H1 (cell line): ENCODE data around the gene COQ7. TPM values are rescaled to one million over a fixed set of nuclear protein-coding genes. Genes with fewer than 3 reads are reported as not detected.

Source experiments
- CTCF ChIA-PET: fragments of 300-600 bp; sonication (Branson Sonifier 250); formaldehyde crosslinking; loops from one replicate; lab custom pipeline; 2021; ENCODE audit not compliant: partially characterized antibody; lab: Charles Lee
- POLR2A ChIA-PET: fragments of 300-600 bp; sonication (Branson Sonifier 250); formaldehyde crosslinking; loops from one replicate; lab custom pipeline; 2021; ENCODE audit warnings: inconsistent platforms; ENCODE audit not compliant: partially characterized antibody; lab: Charles Lee
- DNase-seq, 2 experiments: peaks; one replicate each; pipeline versions ENCODE4 v3.0.0 to v3.0.0-alpha.2; 2010 to 2022; ENCODE audit warnings: low spot score in 2 of 2, low read depth in 1 of 2, mixed read lengths in 1 of 2
- FAIRE-seq: peaks from 2 replicates; lab custom pipeline; 2011; peaks lifted over from hg19 to GRCh38; lab: Jason Lieb, UNC
- H2AFZ ChIP-seq: 2 replicates; pipeline ENCODE4 v1.8.1; 2012; ENCODE audit warnings: low read length, inconsistent platforms
- H2AK5ac ChIP-seq: 2 replicates; pipeline ENCODE4 v1.6.1; 2013; ENCODE audit warnings: low read depth, low read length
- H2BK120ac ChIP-seq: replicated peaks from 2 replicates; pipeline ENCODE3; 2013; ENCODE audit warnings: low read depth, low read length, inconsistent platforms
- H2BK12ac ChIP-seq: 2 replicates; pipeline ENCODE4 v1.6.1; 2013; ENCODE audit warnings: low read depth, low read length
- H2BK15ac ChIP-seq: 2 replicates; pipeline ENCODE4 v1.6.1; 2013; ENCODE audit warnings: low read length
- H2BK20ac ChIP-seq: 2 replicates; pipeline ENCODE4 v1.6.1; 2013; ENCODE audit warnings: low read length
- H2BK5ac ChIP-seq: 2 replicates; pipeline ENCODE4 v1.6.1; 2013; ENCODE audit warnings: low read depth, low read length
- H3K14ac ChIP-seq: 2 replicates; pipeline ENCODE4 v1.6.1; 2013; ENCODE audit warnings: inconsistent platforms; ENCODE audit not compliant: insufficient read length
- H3K18ac ChIP-seq: 2 replicates; pipeline ENCODE4 v1.6.1; 2013; ENCODE audit warnings: low read length; ENCODE audit errors: extremely low read depth
- H3K23ac ChIP-seq: 2 replicates; pipeline ENCODE4 v1.6.1; 2013; ENCODE audit warnings: inconsistent platforms; ENCODE audit not compliant: insufficient read length
- H3K23me2 ChIP-seq: 2 replicates; pipeline ENCODE4 v1.6.1; 2013; ENCODE audit warnings: low read depth, low read length
- H3K27ac ChIP-seq: 2 replicates; pipeline ENCODE4 v1.6.1; 2011; ENCODE audit warnings: low read depth, low read length, inconsistent platforms
- H3K27me3 ChIP-seq, 4 experiments: replicated peaks in 1 of 4; 1 replicate in 1 of 4; 2 replicates in 3 of 4; pipeline versions ENCODE4 v1.6.1 to v1.8.1; 2011 to 2013; ENCODE audit warnings: low read length in 3 of 4, mild to moderate bottlenecking in 3 of 4, inconsistent platforms in 2 of 4, mixed read lengths in 2 of 4, moderate library complexity in 1 of 4; ENCODE audit not compliant: control insufficient read depth in 3 of 4, insufficient read depth in 3 of 4; ENCODE audit errors: extremely low read depth in 1 of 4
- H3K36me3 ChIP-seq, 4 experiments: 2 replicates each; pipeline versions ENCODE4 v1.6.1 to v1.8.1; 2011 to 2013; ENCODE audit warnings: mild to moderate bottlenecking in 4 of 4, low read length in 3 of 4, moderate library complexity in 2 of 4, control low read depth in 1 of 4, inconsistent platforms in 1 of 4; ENCODE audit not compliant: insufficient read depth in 4 of 4, control insufficient read depth in 2 of 4
- H3K4ac ChIP-seq: replicated peaks from 2 replicates; pipeline ENCODE3; 2013; ENCODE audit warnings: low read length, low read depth, mixed read lengths, inconsistent platforms; ENCODE audit not compliant: insufficient read length
- H3K4me1 ChIP-seq, 4 experiments: replicated peaks in 1 of 4; 1 replicate in 1 of 4; 2 replicates in 3 of 4; pipeline versions ENCODE4 v1.6.1 to v1.8.1; 2011 to 2013; ENCODE audit warnings: low read length in 3 of 4, inconsistent platforms in 2 of 4, mixed read lengths in 1 of 4; ENCODE audit not compliant: insufficient read depth in 4 of 4, control insufficient read depth in 3 of 4
- H3K4me2 ChIP-seq, 2 experiments: 2 replicates each; pipeline versions ENCODE4 v1.6.1 to v1.8.1; 2011 to 2013; ENCODE audit warnings: low read depth in 2 of 2, low read length in 2 of 2, control low read depth in 1 of 2, inconsistent platforms in 1 of 2, mild to moderate bottlenecking in 1 of 2; ENCODE audit not compliant: insufficient read depth in 1 of 2
- H3K4me3 ChIP-seq, 4 experiments: fragments of 200-600, 300-600 bp in 1 of 4; sonication (generic), shearing (Covaris generic), sonication (Bioruptor Twin) in 1 of 4; 2 replicates each; pipeline versions ENCODE4 v1.5.1 to v1.8.1; 2011 to 2016; ENCODE audit warnings: low read length in 4 of 4, low read depth in 3 of 4, control low read depth in 2 of 4, inconsistent platforms in 2 of 4, mild to moderate bottlenecking in 2 of 4, mixed read lengths in 1 of 4, moderate library complexity in 1 of 4; ENCODE audit not compliant: insufficient read depth in 2 of 4; ENCODE audit errors: extremely low read depth in 1 of 4
- H3K56ac ChIP-seq: replicated peaks from 2 replicates; pipeline ENCODE3; 2013; ENCODE audit warnings: low read depth, mild to moderate bottlenecking, mixed read lengths, low read length, inconsistent platforms; ENCODE audit not compliant: insufficient read length
- H3K79me1 ChIP-seq: 2 replicates; pipeline ENCODE4 v1.6.1; 2013; ENCODE audit warnings: low read depth, low read length, control low read depth
- H3K79me2 ChIP-seq, 2 experiments: 2 replicates each; pipeline versions ENCODE4 v1.6.1 to v1.8.1; 2012 to 2013; ENCODE audit warnings: low read length in 2 of 2, mild to moderate bottlenecking in 2 of 2, inconsistent platforms in 1 of 2; ENCODE audit not compliant: insufficient read depth in 2 of 2, control insufficient read depth in 1 of 2
- H3K9ac ChIP-seq, 4 experiments: replicated peaks in 1 of 4; 1 replicate in 1 of 4; 2 replicates in 3 of 4; pipeline versions ENCODE4 v1.6.1 to v1.8.1; 2011 to 2013; ENCODE audit warnings: low read depth in 3 of 4, low read length in 3 of 4, control low read depth in 2 of 4, mild to moderate bottlenecking in 2 of 4, moderate library complexity in 2 of 4, inconsistent platforms in 1 of 4; ENCODE audit errors: extremely low read depth in 1 of 4
- H3K9me3 ChIP-seq, 2 experiments: 2 replicates each; pipeline versions ENCODE4 v1.6.1 to v1.8.1; 2012 to 2013; ENCODE audit warnings: mild to moderate bottlenecking in 2 of 2, moderate library complexity in 2 of 2, control low read depth in 1 of 2, inconsistent platforms in 1 of 2, low read depth in 1 of 2, low read length in 1 of 2, mixed read lengths in 1 of 2; ENCODE audit not compliant: insufficient read depth in 2 of 2
- H4K20me1 ChIP-seq, 2 experiments: replicated peaks in 1 of 2; 2 replicates each; pipeline versions ENCODE3 to v1.8.1; 2011 to 2013; ENCODE audit warnings: inconsistent platforms in 2 of 2, low read length in 2 of 2, mild to moderate bottlenecking in 1 of 2; ENCODE audit not compliant: insufficient read depth in 2 of 2, control insufficient read depth in 1 of 2
- H4K5ac ChIP-seq: 2 replicates; pipeline ENCODE4 v1.6.1; 2013; ENCODE audit warnings: low read length, low read depth, mixed read lengths, inconsistent platforms; ENCODE audit not compliant: insufficient read length
- H4K8ac ChIP-seq: 2 replicates; pipeline ENCODE4 v1.8.0; 2013; ENCODE audit warnings: mild to moderate bottlenecking, moderate library complexity, low read length, inconsistent platforms; ENCODE audit not compliant: insufficient read depth; ENCODE audit errors: extremely low read depth
- H4K91ac ChIP-seq: replicated peaks from 2 replicates; pipeline ENCODE3; 2013; ENCODE audit warnings: low read length, mixed read lengths, inconsistent platforms; ENCODE audit not compliant: insufficient read length
- HDAC2 ChIP-seq, 2 experiments: fragments of 300-600 bp in 1 of 2; sonication (generic) in 1 of 2; IDR thresholded peaks; 2 replicates each; pipeline ENCODE4 v1.6.1; 2011 to 2012; ENCODE audit warnings: low read depth in 2 of 2, low read length in 2 of 2, mild to moderate bottlenecking in 2 of 2, moderate library complexity in 2 of 2, borderline replicate concordance in 1 of 2, inconsistent platforms in 1 of 2
- SP2 ChIP-seq: IDR thresholded peaks from 2 replicates; pipeline ENCODE4 v1.6.1; 2012; ENCODE audit warnings: mild to moderate bottlenecking, low read length, inconsistent platforms
- TCF12 ChIP-seq: IDR thresholded peaks from 2 replicates; pipeline ENCODE4 v1.6.1; 2011; ENCODE audit warnings: low read depth, mild to moderate bottlenecking, low read length
- WGBS, 2 experiments: shearing (Covaris generic) in 1 of 2; methylation state at CpG; one replicate each; pipeline versions ENCODE4 v1.1.6 to v1.1.7; 2013 to 2015; ENCODE audit warnings: low lambda C conversion rate in 2 of 2, mixed read lengths in 2 of 2, inconsistent platforms in 1 of 2, low coverage in 1 of 2, missing lambda C conversion rate in 1 of 2; ENCODE audit not compliant: insufficient replicate concordance in 2 of 2, insufficient coverage in 1 of 2, insufficient read length in 1 of 2; ENCODE audit errors: extremely low coverage in 1 of 2, missing lambda C conversion rate in 1 of 2; 5-methylcytosine and 5-hydroxymethylcytosine counted together
- polyA plus RNA-seq, 7 experiments: library from polyadenylated mRNA; depleted of rRNA in 3 of 7; stranded (reverse) in 5 of 7; unstranded in 2 of 7; fragments of >200 nt in 5 of 7; fragments of 200-250 nt in 2 of 7; gene quantifications; 1 replicate in 5 of 7; 2 replicates in 1 of 7; 4 replicates in 1 of 7; pipeline versions ENCODE4 v1.2.1 to v1.2.3, GENCODE V29; 2011 to 2013; ENCODE audit warnings: missing spikeins in 2 of 7, mixed read lengths in 2 of 7
- total RNA-seq: library from RNA; stranded (reverse); fragmentation: NEBNext Ultra II Directional; extraction: Animal tissue kit (Norgen Biotek cat#: 25700); gene quantifications from 2 replicates; pipeline ENCODE4 v1.2.1, GENCODE V29; 2021

COQ7 gene
- total and polyA plus RNA-seq, 2 of the 8 experiments (the other 6 are each of a cell fraction or from before 2014, with no cell fraction given), result 7.1 to 15.2 TPM

DNA sequence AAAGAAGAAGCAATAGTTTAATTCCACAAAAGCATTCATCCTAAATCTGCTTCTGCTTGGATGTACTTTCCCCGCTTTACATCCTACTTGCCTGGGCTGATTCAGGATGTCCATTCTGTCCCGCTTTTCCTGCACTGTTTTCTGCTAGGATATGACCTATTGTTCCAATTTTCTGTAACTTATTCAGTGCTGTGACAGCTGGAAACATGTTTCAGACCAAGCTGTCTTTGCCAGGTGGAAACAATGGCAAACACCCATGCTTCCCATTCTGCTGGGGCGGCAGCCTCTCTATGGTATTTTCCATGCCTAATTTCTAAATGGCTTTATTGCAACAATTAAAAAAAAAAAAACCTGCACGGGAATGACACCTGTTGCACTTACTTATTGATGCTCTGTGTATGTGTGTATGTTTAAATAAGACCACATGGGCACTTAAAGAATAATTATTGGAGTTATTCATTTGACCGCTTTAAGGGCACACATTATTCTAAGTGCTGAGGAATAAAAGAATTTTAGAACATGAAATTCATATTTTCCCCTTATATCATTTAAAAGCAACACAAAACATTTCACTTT lies 21.0 kb downstream of the COQ7 start:
- Histone ChIP-seq H3K36me3 (no peaks in the 10 kb centered on the region), H2BK12ac (no peak overlapping the region), H4K5ac (no peak overlapping the region), H3K4ac (no peak overlapping the region), H2BK20ac (no peak overlapping the region), H3K18ac (no peak overlapping the region), H3K14ac (no peak overlapping the region), H3K56ac (no peak overlapping the region), H2BK15ac (no peak overlapping the region), H2AFZ (no peak overlapping the region), H3K27me3 (peaks cover 0 to 10% (median 7%) of the 10 kb centered on the region in 4 experiments; a peak in 5 of 7 replicates), H3K9ac (no peak overlapping the region), H4K8ac (no peak overlapping the region), H3K4me3 (no peak overlapping the region), H3K79me1 (no peaks in the 10 kb centered on the region), H3K23me2 (no peaks in the 10 kb centered on the region; the same call in 1 of the 2 replicates), H2BK120ac (no peak overlapping the region), H3K23ac (no peak overlapping the region), H3K9me3 (no peaks in the 10 kb centered on the region), H2BK5ac (no peak overlapping the region), H4K20me1 (no peaks in the 10 kb centered on the region), H4K91ac (no peak overlapping the region), H3K4me2 (no peak overlapping the region), H3K79me2 (no peaks in the 10 kb centered on the region), H3K4me1 (no peaks in the 10 kb centered on the region; a peak in 1 of 7 replicates), H3K27ac (no peak overlapping the region), H2AK5ac (no peak overlapping the region)
- FAIRE-seq (no peak), DNase-seq (no peak)
- CTCF ChIA-PET, result interaction anchor here (1.0 to 1.5 kb wide), 3 partner anchors 17 to 110 kb away, joined by 3 to 5 read pairs (median 4); no protein-coding TSS in a partner anchor
- 87% methylated on average over 5 of the region's 5 CpGs; no CpG with 5 or more reads in 1 of the 2 experiments for WGBS, 2 experiments
- POLR2A ChIA-PET, result no interaction called here
- TF ChIP-seq SP2 (no peak), HDAC2 (IDR thresholded peaks at IDR 0.05; ENCODE audit: borderline replicate concordance in 1 of 2, low read depth in 2 of 2, low read length in 2 of 2) (no peak), TCF12 (no peak)
